Measurements from ENCODE around the gene AUP1.
A peak's percentile ranks its signal among the peaks of the same experiment; 100 is the strongest.

Gene AUP1

GRCh38 chr2:74527741-74528140 is 1.8 kb downstream of the AUP1 start:
- Histone ChIP-seq H3K9me2 (replicated peaks; ENCODE audit: control insufficient read depth, low read length) (no peaks in the 10 kb centered on the region), H3F3A (ENCODE audit: control insufficient read depth, insufficient read depth) (peaks cover 11% of the 10 kb centered on the region), H3K27ac (ENCODE audit: low read depth, low read length) (no peak overlapping the region), H4K20me1 (ENCODE audit: control insufficient read depth, insufficient read depth, low read depth, low read length) (no peaks in the 10 kb centered on the region), H3K4me3 (ENCODE audit: low read length) (peak overlapping the region; percentile 99), H3K4me2 (ENCODE audit: low read length) (peak overlapping the region; percentile 94), H3K27me3 (ENCODE audit: control insufficient read depth, low read length) (no peaks in the 10 kb centered on the region), H3K4me1 (ENCODE audit: control insufficient read depth, low read length) (peaks cover 43% of the 10 kb centered on the region), H3K36me3 (ENCODE audit: control insufficient read depth, low read length) (peaks cover 65% of the 10 kb centered on the region), H3K9me3 (ENCODE audit: control insufficient read depth, insufficient read depth, low read length) (no peaks in the 10 kb centered on the region), H3K79me2 (ENCODE audit: control insufficient read depth, low read length) (peaks cover 48% of the 10 kb centered on the region)
- no peak for TF ChIP-seq CTCF (IDR thresholded peaks at IDR 0.05; ENCODE audit: low read depth, low read length, poor library complexity, severe bottlenecking)
- TF ChIP-seq EZH2phosphoT487 (IDR thresholded peaks at IDR 0.05; ENCODE audit: borderline replicate concordance, low read length) = no peak

GRCh38 chr2:74526649-74527230 is 2.8 kb downstream of the AUP1 start:
- Histone ChIP-seq H3K9me3 (ENCODE audit: control insufficient read depth, insufficient read depth, low read length) (no peaks in the 10 kb centered on the region), H3K27ac (ENCODE audit: low read depth, low read length) (no peak overlapping the region; the same call in 1 of the 2 replicates), H4K20me1 (ENCODE audit: control insufficient read depth, insufficient read depth, low read depth, low read length) (no peaks in the 10 kb centered on the region), H3K4me2 (ENCODE audit: low read length) (peak overlapping the region; percentile 2; the same call in 1 of the 2 replicates), H3K27me3 (ENCODE audit: control insufficient read depth, low read length) (no peaks in the 10 kb centered on the region), H3K4me3 (ENCODE audit: low read length) (no peak overlapping the region), H3F3A (ENCODE audit: control insufficient read depth, insufficient read depth) (peaks cover 7% of the 10 kb centered on the region), H3K4me1 (ENCODE audit: control insufficient read depth, low read length) (peaks cover 39% of the 10 kb centered on the region), H3K79me2 (ENCODE audit: control insufficient read depth, low read length) (peaks cover 48% of the 10 kb centered on the region), H3K9me2 (replicated peaks; ENCODE audit: control insufficient read depth, low read length) (no peaks in the 10 kb centered on the region), H3K36me3 (ENCODE audit: control insufficient read depth, low read length) (peaks cover 55% of the 10 kb centered on the region)
- TF ChIP-seq CTCF (IDR thresholded peaks at IDR 0.05; ENCODE audit: low read depth, low read length, poor library complexity, severe bottlenecking) (no peak), EZH2phosphoT487 (IDR thresholded peaks at IDR 0.05; ENCODE audit: borderline replicate concordance, low read length) (no peak)

GRCh38 chr2:74525717-74526648 is 3.5 kb downstream of the AUP1 start, which contains the start of gene DQX1:
TSS of gene DQX1 (minus strand) at chr2:74526231. CDS start at chr2:74525729, 502 bp downstream.
- H3K79me2 ChIP-seq (ENCODE audit: control insufficient read depth, low read length) = peaks cover 43% of the 10 kb centered on the region
- H3K4me3 ChIP-seq (ENCODE audit: low read length) = no peak within 1 kb of the TSS
- H3F3A ChIP-seq (ENCODE audit: control insufficient read depth, insufficient read depth) = peaks cover 4% of the 10 kb centered on the region
- TF ChIP-seq EZH2phosphoT487 (IDR thresholded peaks at IDR 0.05; ENCODE audit: borderline replicate concordance, low read length) = no peak
- no peak for TF ChIP-seq CTCF (IDR thresholded peaks at IDR 0.05; ENCODE audit: low read depth, low read length, poor library complexity, severe bottlenecking)
- H3K9me3 ChIP-seq (ENCODE audit: control insufficient read depth, insufficient read depth, low read length) = no peaks in the 10 kb centered on the region
- H3K27ac ChIP-seq (ENCODE audit: low read depth, low read length) = no peak within 1 kb of the TSS; the same call in 1 of the 2 replicates
- H3K27me3 ChIP-seq (ENCODE audit: control insufficient read depth, low read length) = no peaks in the 10 kb centered on the region
- H4K20me1 ChIP-seq (ENCODE audit: control insufficient read depth, insufficient read depth, low read depth, low read length) = no peaks in the 10 kb centered on the region
- peak within 1 kb of the TSS; percentile 2; the same call in 1 of the 2 replicates for H3K4me2 ChIP-seq (ENCODE audit: low read length)
- H3K9me2 ChIP-seq (replicated peaks; ENCODE audit: control insufficient read depth, low read length) = no peaks in the 10 kb centered on the region
- H3K36me3 ChIP-seq (ENCODE audit: control insufficient read depth, low read length) = peaks cover 48% of the 10 kb centered on the region
- peaks cover 32% of the 10 kb centered on the region for H3K4me1 ChIP-seq (ENCODE audit: control insufficient read depth, low read length)
